Adrenal gland (tissue), 5 donors: ENCODE data around the gene ADGRF4.

Source experiments
- CTCF ChIP-seq, 6 experiments: fragments of 450-650 bp in 4 of 6; fragments of 200-600 bp in 2 of 6; sonication (generic) in 1 of 6; IDR thresholded peaks; 1 replicate in 5 of 6; 2 replicates in 1 of 6; pipeline versions ENCODE4 v1.5.1 to v1.8.0; 2016 to 2021; ENCODE audit warnings: antibody characterized with exemption in 6 of 6, mild to moderate bottlenecking in 2 of 6, moderate library complexity in 1 of 6
- POLR2A ChIP-seq, 2 donors: fragments of 450-650 bp; IDR thresholded peaks; one replicate each; pipeline ENCODE4 v1.6.1; 2017; ENCODE audit warnings: antibody characterized with exemption in 2 of 2, mild to moderate bottlenecking in 2 of 2, moderate library complexity in 1 of 2
- donor health status: DM: no; HTN: no; CAD: no.

GRCh38 chr6:47722194-47722593 lies 23.8 kb downstream of the ADGRF4 start:
- TF ChIP-seq CTCF (IDR thresholded peaks at IDR 0.05) (no peak), POLR2A (IDR thresholded peaks at IDR 0.05) (no peak)
